Metanephros (tissue), 1 donor: ENCODE data around the gene ARFIP2. TPM values are rescaled to one million over a fixed set of nuclear protein-coding genes. Genes with fewer than 3 reads are reported as not detected.

Experiments
- total RNA-seq: library from RNA; depleted of rRNA; stranded (reverse); fragments of >200 nt; gene quantifications from one replicate; pipeline ENCODE4 v1.2.3, GENCODE V29; 2014

ARFIP2 gene
- total RNA-seq = 44.1 TPM

DNA sequence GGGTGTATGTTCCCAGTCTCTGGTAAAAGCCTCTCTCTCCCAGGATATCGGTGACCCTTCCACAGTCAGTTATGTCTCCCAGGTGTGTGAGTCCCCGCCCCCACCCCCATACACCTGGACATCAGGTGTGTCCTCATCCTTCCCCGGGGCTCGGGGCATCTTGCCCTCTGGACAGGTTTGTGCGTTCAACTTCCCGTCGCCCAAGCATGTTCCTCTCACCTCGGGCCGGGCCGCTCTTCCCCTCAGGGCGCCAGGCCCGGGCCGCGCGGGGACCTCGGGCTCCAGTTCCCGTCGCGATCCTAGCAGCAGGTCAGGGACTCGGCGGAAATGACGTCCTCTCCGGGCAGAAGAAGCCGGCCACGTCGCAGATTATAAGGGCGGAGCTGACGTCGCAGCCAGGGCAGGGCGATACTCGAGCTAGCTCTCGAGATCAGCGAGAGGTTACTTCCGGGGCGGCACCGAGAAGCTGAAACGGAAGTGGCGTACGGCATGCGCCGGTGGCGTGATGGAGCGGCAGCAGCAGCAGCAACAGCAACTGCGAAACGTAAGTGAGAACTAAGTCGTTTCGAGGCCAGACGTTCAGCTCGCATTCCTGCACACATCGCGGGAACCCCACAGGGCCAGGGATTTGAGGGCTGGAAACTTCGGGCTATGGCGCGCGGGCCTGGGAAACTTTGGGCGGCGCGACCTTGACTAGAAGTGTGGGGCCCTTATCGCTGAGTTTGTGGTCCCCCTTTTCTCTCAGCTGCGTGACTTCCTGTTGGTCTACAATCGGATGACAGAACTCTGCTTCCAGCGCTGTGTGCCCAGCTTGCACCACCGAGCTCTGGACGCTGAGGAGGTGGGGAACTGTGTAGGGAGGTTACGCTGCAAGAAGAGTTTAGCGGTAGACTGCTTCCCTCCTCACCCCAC is at the start of gene ARFIP2, which contains the start of gene TIMM10B:
Gene ARFIP2 (minus strand): TSS at position 320 of the 912 bp plus-strand sequence. CDS start 910 bp downstream, outside the sequence.
Gene TIMM10B (plus strand): TSS at position 490 of the 912 bp plus-strand sequence. CDS start 16 bp downstream, at position 506.

GRCh38 chr11:6497069-6497839 is 16.1 kb upstream of the ARFIP2 start, which contains the start of gene DNHD1:
TSS of gene DNHD1 (plus strand) at chr11:6497280. CDS start at chr11:6498216, 936 bp downstream.

DNA sequence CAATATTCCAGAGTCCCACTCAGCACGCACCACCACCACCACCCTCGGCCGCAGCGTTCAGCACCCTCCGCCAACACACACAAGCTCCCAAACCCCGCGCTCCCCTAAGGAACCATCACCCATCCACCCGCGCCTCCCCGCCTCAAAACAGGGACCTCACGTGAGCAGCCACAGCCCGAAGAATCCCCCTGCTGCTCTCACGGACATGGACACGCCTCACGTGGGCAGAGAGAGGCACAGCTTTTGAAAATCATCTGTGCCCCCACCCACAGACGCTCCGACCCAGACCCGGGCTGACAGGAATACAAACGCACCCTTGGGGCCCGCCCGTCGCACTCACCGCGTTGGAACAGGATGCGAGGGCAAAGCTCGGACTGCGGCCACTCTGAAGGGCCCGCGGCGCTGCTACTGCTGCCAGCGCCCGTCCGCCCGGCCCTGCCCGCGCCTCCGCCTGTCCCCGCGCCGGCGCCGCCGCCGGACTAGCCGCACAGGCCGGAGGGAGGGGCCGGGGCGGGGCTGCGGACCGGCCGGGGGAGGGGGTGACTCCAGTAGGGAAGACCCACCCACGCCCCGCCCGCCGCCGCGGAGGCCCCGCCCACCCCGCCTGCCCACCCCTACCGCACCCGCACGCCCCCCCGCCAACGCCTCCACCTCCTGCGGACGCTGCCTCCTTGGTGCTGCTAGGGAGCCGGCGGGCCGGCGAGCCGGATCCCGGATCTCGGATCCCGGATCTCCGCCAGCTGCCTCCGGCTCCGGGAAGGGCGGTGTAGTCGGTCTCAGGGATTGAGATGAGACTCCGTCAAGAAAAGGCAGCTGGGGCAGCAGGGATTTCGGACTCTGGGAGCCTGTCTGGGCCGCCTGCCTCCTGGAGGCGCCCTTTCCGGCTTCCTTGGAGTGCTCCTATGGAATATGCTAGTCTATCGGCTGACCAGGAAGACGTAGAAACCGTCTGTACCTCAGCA is 7.4 kb downstream of the ARFIP2 start, which contains the start of gene TRIM3:
Gene TRIM3 (minus strand): TSS at position 491 of the 962 bp plus-strand sequence. CDS start 8,246 bp downstream, outside the sequence.

DNA sequence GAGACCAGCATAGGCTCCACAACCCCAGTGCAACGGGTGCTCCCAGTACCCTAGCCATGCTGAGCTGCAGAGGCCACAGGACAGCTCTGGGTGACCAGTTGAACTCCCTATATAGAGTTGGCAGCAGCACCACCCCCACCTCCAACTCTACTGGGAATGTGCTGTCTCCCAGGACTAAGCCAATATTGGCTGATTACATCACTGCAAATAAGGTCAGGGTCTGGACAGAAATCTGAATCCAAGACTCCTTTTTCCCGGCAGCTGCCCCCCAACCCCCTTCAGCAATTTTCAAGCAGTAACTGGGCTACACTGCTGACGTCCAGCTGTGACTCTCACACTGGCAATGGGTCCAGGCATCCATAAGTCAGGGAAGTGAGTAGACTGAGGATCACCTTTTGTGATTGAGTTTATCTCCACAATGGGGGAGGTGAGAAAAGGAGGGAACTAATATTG is 40.2 kb downstream of the ARFIP2 start, which contains the start of gene HPX:
Gene HPX (minus strand): TSS at position 82 of the 453 bp plus-strand sequence. CDS start 24 bp downstream, at position 58.

Other genes starting within 250 kb of the ARFIP2 start
- 57.0 TPM for gene FHIP1B, start 246.7 kb downstream of the ARFIP2 start, total RNA-seq
- gene CNGA4, start 242.2 kb downstream of the ARFIP2 start, total RNA-seq = 0.23 TPM
- 0.41 TPM for gene CCKBR, start 221.5 kb downstream of the ARFIP2 start, total RNA-seq
- 25.0 TPM for gene CAVIN3, start 160.8 kb downstream of the ARFIP2 start, total RNA-seq
- gene SMPD1, start 90.9 kb downstream of the ARFIP2 start, total RNA-seq = 27.4 TPM
- 61.8 TPM for gene APBB1, start 62.2 kb downstream of the ARFIP2 start, total RNA-seq
- 2.5 TPM for gene HPX, start 40.3 kb downstream of the ARFIP2 start, total RNA-seq
- gene TRIM3, start 7.4 kb downstream of the ARFIP2 start, total RNA-seq = 48.8 TPM
- gene TIMM10B, start 170 bp upstream of the ARFIP2 start, total RNA-seq = 22.5 TPM
- gene DNHD1, start 15.9 kb upstream of the ARFIP2 start, total RNA-seq = 11.6 TPM
- 19.6 TPM for gene RRP8, start 122.3 kb upstream of the ARFIP2 start, total RNA-seq
- gene ILK, start 122.4 kb upstream of the ARFIP2 start, total RNA-seq = 143 TPM
- 56.2 TPM for gene TAF10, start 130.9 kb upstream of the ARFIP2 start, total RNA-seq
- gene TPP1, start 138.1 kb upstream of the ARFIP2 start, total RNA-seq = 113 TPM
- 73.7 TPM for gene DCHS1, start 174.5 kb upstream of the ARFIP2 start, total RNA-seq
- gene MRPL17, start 202.0 kb upstream of the ARFIP2 start, total RNA-seq = 40.5 TPM